Umbilical cord (tissue), 2 donors: ENCODE measurements around the gene CLEC4M. TPM values are rescaled to one million over a fixed set of nuclear protein-coding genes. Genes with fewer than 3 reads are reported as not detected.
A peak's percentile ranks its signal among the peaks of the same experiment; 100 is the strongest.
"Not testable (repeated sequence)": the region's sequence is repeated elsewhere in the genome, so short reads cannot be mapped to it uniquely, and the experiment has no call there.

Source experiments
- DNase-seq: peaks from one replicate; pipeline ENCODE4 v3.0.0-alpha.2; 2015; ENCODE audit warnings: low spot score
- total RNA-seq: library from RNA; depleted of rRNA; stranded (reverse); fragments of >200 nt; gene quantifications from one replicate; pipeline ENCODE4 v1.2.3, GENCODE V29; 2014; ENCODE audit warnings: low replicate concordance; ENCODE audit not compliant: insufficient read depth

The CLEC4M gene
- total RNA-seq, 1 donor from 2014 or later: 1.7 TPM

DNA sequence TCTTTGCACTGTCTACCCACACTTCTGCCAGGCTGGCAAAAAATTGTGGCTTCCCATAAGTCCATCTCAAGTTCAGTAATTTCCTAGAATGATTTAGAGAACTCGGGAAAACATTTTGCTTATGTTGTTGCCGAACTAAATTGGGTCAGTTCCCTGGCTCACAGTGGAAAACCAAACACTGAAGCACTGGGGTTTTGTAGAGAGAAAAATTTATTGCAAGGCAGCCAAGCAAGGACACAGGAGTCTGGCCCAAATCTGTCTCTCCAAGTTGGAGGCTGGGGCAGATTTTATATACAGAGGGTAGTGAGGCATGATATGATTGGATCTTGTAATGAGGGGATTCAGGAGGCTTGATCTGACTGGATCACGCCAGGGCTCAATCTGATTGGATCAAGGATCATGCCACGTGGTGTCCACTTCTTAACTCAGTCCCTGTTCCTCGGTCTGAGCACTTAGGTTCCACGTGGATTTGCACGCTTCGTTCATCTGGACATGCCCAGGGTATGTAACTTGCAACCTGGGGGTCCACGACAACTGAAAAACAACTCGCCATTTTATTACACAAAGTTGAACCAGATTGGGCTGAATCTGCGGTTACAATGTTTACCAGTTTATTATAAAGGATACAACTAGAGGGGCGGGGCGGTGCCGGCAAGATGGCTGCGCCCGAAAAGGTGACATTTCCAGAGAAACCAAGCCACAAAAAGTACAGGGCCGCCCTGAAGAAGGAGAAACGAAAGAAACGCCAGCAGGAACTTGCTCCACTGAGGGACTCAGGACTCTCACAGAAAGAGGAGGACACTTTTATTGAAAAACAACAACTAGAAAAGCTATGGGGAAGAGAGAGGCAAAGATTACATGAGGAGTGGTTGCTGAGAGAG is 23.0 kb upstream of the CLEC4M start:
- no peak for DNase-seq

GRCh38 chr19:7740682-7741054 is 22.4 kb upstream of the CLEC4M start:
- DNase-seq: no peak

DNA sequence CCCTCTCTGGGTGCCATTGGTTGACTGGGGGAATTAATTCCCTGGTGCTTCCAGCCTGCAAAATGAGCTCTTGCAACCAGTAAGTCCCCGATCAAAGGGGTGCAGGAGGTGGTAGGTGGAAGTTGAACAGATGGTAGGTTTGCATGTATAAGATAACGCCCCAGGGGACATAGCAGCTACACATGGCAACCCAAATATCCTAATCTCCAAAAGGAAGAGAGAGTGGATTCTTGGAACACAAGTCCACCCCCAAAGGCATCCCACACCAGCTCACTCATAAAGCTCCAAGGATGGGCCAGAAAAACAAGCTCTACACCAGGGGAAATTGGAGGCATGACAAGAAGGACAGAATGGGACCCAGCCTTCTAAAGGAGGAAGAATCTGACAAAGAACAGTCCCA is 20.5 kb upstream of the CLEC4M start:
- no peak for DNase-seq

DNA sequence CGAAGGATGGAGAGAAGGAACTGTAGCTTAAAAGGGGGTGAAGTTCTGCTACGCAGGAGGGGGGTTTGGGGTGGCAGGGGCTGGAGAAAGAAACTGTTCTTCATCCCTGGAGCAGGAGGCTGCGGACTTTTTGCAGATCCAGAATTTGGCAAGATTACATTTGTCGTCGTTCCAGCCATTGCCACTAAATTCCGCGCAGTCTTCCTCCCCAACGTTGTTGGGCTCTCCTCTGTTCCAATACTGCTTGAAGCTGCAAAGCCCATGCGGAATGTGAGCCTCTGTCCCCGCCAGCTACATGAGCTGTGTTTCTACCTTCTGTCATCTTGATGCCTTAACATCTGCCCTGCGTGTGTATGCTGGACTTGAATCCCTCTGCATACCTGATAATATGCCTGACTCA is 20.1 kb upstream of the CLEC4M start:
- DNase-seq: no peak

GRCh38 chr19:7743425-7743841 is 19.6 kb upstream of the CLEC4M start:
- DNase-seq: no peak

DNA sequence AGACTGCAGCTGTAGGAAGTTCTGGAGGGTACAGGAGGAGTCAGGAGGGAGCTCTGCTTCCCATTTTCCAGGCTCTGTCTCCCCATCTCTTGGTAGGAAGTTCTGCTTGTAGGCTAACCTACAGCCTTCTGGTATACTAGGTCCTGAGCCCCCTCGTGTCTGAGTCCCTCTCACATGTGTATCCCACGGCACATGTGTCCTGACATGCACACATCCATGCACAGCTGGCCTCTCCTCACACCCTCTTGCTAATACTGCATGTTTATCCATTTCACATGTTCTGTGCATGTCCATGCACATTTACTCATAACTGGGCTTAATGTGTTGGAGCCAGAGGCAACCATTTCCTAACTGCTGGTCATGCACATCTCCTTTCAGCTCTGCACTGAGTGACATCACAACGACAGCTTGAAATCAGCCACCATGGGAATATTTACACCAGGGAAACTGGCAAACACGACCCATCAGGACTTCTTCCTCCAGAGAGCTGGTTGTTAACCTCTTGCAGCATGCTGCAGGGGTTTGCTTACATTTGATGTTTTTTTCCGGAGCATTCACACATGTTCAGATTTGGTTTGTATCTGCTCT is 18.8 kb upstream of the CLEC4M start:
- DNase-seq: no peak

- no peak for DNase-seq
These were observed 18.0 kb upstream of the CLEC4M start for GRCh38 chr19:7744871-7745650.

GRCh38 chr19:7746306-7746705 is 16.7 kb upstream of the CLEC4M start:
- not testable (repeated sequence) for DNase-seq

GRCh38 chr19:7746903-7747884 is 15.8 kb upstream of the CLEC4M start, which contains the start of gene CD209:
TSS of gene CD209 (minus strand) at chr19:7747534. CDS start at chr19:7747511, 23 bp downstream.
- no peak for DNase-seq

DNA sequence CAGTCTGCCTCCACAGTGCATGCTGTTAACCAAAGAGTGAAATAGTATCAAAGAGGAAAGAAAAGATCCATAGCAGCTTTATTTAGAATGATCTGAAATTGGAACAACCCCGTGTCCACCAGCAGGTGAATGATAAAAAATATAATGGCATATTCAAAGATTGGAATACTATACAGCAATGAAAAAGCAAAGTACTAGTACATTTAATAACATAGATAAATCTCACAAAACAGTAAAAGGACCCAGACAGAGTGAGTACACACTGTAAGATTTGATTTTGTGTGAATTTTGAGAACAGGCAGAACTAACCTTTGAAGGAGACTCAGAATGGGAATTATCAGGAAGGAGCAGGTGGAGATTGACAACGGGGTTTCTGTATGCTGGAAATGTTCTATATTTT is 14.9 kb upstream of the CLEC4M start:
- no peak for DNase-seq

DNA sequence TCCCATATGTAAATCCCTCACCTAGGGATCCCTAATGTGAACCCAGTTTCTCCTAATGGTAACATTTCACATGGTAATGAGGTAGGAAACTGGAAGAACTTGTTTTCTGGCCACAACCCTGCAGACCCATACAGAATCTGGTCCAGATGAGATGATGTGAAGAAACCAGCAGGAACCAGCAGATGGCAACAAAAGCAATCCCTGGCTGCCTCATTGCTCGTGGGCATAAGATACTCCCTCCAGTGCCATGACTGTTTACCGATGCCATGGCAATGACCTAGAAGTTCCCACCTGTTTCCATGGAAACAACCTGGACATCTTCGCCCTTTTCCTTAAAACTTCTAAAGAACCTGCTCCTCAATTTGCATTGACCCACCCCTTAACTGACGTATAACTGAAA is 14.3 kb upstream of the CLEC4M start:
- peak; percentile 23 for DNase-seq

DNA sequence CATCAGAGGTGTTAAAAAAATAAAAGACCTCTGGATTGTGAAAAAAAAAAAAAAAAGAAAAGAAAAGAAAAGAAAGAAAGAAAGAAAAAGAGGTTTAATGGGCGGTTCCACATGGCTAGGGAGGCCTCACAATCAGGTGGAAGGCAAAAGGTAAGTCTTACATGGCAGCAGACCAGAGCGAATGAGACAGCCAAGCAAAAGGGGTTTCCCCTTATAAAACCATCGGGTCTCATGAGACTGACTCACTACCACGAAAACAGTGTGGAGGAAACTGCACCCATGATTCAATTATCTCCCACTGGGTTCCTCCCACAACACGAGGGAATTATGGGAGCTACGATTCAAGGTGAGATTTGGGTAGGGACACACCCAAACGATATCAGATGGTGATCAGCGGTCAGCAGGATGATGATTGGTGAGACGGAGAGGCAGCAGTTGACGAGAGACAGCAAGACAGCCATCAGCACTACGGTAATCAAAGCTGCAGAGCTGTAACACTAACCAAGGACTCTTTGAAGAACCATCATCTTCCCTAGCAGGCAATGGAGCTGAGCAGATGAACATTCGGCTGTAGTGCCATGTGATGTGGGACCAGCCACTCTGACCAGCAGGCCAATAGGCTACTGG is 11.8 kb upstream of the CLEC4M start:
- DNase-seq: no peak

- DNase-seq: no peak
These were observed 6.8 kb upstream of the CLEC4M start for GRCh38 chr19:7756258-7756657.

- DNase-seq: no peak
These were observed 5.7 kb upstream of the CLEC4M start for GRCh38 chr19:7757358-7757757.

DNA sequence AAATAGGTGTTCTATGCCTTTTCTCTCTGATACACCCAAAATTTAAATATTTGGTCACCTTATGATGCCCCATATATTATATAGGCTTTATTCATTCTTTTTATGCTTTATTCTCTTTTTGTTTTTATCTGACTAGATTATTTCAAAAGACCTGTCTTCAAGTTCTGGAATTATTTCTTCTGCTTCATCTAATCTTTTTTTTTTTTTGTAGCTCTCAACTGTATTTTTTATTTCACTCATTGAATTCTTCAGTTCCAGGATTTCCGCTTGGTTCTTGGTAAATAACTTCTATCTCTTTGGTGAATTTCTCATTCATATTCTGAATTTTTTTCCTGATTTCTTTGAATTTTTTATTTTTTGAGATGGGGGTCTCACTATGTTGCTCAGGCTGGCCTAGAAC is 3.9 kb upstream of the CLEC4M start:
- no peak for DNase-seq

GRCh38 chr19:7763696-7764095 is 653 bp downstream of the CLEC4M start:
- DNase-seq: no peak

DNA sequence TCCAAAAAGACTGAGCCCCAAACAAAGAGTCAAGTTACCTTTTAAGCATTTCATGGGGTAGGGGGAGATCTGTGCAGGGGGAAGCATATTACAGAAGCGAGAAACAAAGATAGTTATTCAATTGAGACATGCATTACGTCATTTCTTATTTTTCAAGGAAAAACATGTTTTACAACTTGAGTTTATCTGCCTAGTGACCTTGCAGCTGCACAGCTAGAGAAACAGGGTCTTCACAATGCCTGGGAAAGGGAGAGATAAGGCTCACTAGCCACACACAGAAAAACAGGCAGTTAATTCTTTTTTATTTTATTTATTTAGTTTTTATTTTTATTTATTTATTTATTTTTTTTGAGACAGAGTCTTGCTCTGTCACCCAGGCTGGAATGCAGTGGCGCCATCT is 1.1 kb downstream of the CLEC4M start:
- not testable (repeated sequence) for DNase-seq

DNA sequence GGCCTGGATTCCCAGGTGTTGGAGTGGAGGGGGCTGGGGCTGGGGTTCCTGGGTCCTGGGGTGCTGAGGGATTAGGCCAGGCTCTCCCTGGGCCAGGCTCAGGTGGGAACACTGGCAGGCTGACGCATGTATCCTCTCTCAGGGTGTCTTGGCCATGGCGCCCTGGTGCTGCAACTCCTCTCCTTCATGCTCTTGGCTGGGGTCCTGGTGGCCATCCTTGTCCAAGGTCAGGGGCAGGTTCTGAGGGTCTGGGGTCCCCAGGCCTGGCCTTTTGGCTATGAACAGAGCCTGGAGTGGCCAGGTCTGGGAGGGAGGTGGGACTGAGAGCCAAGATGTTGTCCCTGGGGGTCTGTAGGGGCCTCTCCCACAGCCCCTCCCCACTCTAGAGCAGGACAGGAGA is 2.0 kb downstream of the CLEC4M start:
- DNase-seq: not testable (repeated sequence)

DNA sequence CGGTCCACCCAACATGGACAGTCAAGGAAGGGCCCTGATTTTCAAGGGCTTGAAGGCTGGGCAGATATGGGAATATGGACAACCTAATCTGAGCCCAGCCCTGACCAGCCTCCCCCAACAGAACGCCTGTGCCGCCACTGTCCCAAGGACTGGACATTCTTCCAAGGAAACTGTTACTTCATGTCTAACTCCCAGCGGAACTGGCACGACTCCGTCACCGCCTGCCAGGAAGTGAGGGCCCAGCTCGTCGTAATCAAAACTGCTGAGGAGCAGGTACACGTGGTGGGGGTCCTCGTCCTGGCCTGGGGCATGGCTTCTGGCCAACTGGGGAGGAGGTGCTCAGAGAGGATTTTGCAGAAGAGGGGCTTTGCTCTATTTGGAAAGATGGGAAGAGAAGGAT is 3.5 kb downstream of the CLEC4M start:
- DNase-seq: no peak

DNA sequence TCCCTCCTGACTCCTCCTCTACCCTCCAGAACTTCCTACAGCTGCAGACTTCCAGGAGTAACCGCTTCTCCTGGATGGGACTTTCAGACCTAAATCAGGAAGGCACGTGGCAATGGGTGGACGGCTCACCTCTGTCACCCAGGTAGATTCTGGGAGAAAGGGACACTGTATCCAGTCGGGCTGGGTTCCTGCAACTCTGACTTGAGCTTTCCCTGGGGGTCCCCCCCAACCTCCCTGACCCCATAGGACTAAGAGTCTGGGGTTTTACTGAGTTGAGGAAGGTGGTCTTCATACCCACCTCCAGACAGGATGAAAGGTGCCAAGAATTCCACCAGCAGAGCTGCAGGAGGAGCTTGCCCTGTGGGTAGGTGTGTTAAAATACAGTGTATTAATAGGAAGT is 4.4 kb downstream of the CLEC4M start:
- DNase-seq: no peak

- DNase-seq: no peak
These were observed 6.1 kb downstream of the CLEC4M start for GRCh38 chr19:7769171-7769570.
